GM12878 (cell line): ENCODE results near the gene PLXNB2. TPM values are rescaled to one million over a fixed set of nuclear protein-coding genes. Genes with fewer than 3 reads are reported as not detected.
A peak's percentile ranks its signal among the peaks of the same experiment; 100 is the strongest.

ENCODE experiments used
- BCL11A ChIP-seq: IDR thresholded peaks from 2 replicates; pipeline ENCODE4 v1.6.1; 2011; ENCODE audit warnings: low read depth, low read length
- CEBPB ChIP-seq, 2 experiments: fragments of 150-350 bp in 1 of 2; IDR thresholded peaks; 2 replicates each; pipeline ENCODE4 v1.6.1; 2012 to 2014; ENCODE audit warnings: low read depth in 2 of 2, low read length in 2 of 2, borderline replicate concordance in 1 of 2, inconsistent platforms in 1 of 2
- CHD1 ChIP-seq: IDR thresholded peaks from 2 replicates; pipeline ENCODE4 v1.6.1; 2012; ENCODE audit warnings: low read depth, low read length, improper control_type of control experiment
- EED ChIP-seq: sonication (generic); IDR thresholded peaks from 2 replicates; pipeline ENCODE4 v1.6.1; 2016; ENCODE audit warnings: antibody characterized with exemption, low read depth
- EGR1 ChIP-seq, 2 experiments: IDR thresholded peaks; 1 replicate in 1 of 2; 2 replicates in 1 of 2; pipeline ENCODE4 v1.6.1; 2011 to 2012; ENCODE audit warnings: low read depth in 2 of 2, low read length in 2 of 2, borderline replicate concordance in 1 of 2, mild to moderate bottlenecking in 1 of 2, moderate library complexity in 1 of 2
- EZH2 ChIP-seq: IDR thresholded peaks from 2 replicates; pipeline ENCODE4 v1.6.1; 2012; ENCODE audit warnings: low read depth, mild to moderate bottlenecking, control low read depth, inconsistent platforms, low read length, borderline replicate concordance; ENCODE audit not compliant: control insufficient read depth
- IKZF1 ChIP-seq: fragments of 450-650 bp; conservative IDR thresholded peaks from 2 replicates; pipeline ENCODE4 v1.6.1; 2017; ENCODE audit warnings: antibody characterized with exemption, mild to moderate bottlenecking
- JUNB ChIP-seq: IDR thresholded peaks from 2 replicates; pipeline ENCODE4 v1.6.1; 2016; ENCODE audit warnings: antibody characterized with exemption, mild to moderate bottlenecking
- KLF5 ChIP-seq: fragments of 450-650 bp; IDR thresholded peaks from 2 replicates; pipeline ENCODE4 v1.6.1; 2014; ENCODE audit warnings: mild to moderate bottlenecking; ENCODE audit not compliant: partially characterized antibody
- MAX ChIP-seq: IDR thresholded peaks from 2 replicates; pipeline ENCODE4 v1.6.1; 2012; ENCODE audit warnings: low read depth, low read length, improper control_type of control experiment
- NBN ChIP-seq: fragments of 450-650 bp; IDR thresholded peaks from 2 replicates; pipeline ENCODE4 v1.6.1; 2016
- POLR2AphosphoS5 ChIP-seq: IDR thresholded peaks from 2 replicates; pipeline ENCODE4 v1.6.1; 2011; ENCODE audit warnings: mild to moderate bottlenecking, low read length, inconsistent platforms
- POU2F2 ChIP-seq: IDR thresholded peaks from 3 replicates; pipeline ENCODE4 v1.6.1; 2011; ENCODE audit warnings: low read depth, mild to moderate bottlenecking, low read length, borderline replicate concordance
- SIN3A ChIP-seq: IDR thresholded peaks from 2 replicates; pipeline ENCODE4 v1.6.1; 2012; ENCODE audit warnings: low read depth, low read length, improper control_type of control experiment
- SMC3 ChIP-seq: IDR thresholded peaks from 2 replicates; pipeline ENCODE4 v1.6.1; 2011; ENCODE audit warnings: low read length, improper control_type of control experiment, borderline replicate concordance
- STAT1 ChIP-seq: fragments of 450-650 bp; conservative IDR thresholded peaks from 2 replicates; pipeline ENCODE4 v1.6.1; 2014; ENCODE audit warnings: antibody characterized with exemption, mild to moderate bottlenecking
- ZNF274 ChIP-seq: IDR thresholded peaks from one replicate; pipeline ENCODE4 v1.8.0; 2011; ENCODE audit not compliant: insufficient read length, insufficient read depth
- polyA plus RNA-seq, 11 experiments: library from polyadenylated mRNA; depleted of rRNA in 4 of 11; unstranded in 6 of 11; stranded (reverse) in 5 of 11; fragments of >200 nt; fragmentation: Nextera tagmentation in 4 of 11; fragmentation: Illumina TruSeq in 1 of 11; extraction: Ambion mirVana in 4 of 11; extraction: Trizol in 1 of 11; gene quantifications; 1 replicate in 1 of 11; 2 replicates in 10 of 11; pipeline versions ENCODE4 v1.2.1 to v1.2.3, GENCODE V29; 2011 to 2016; ENCODE audit warnings: inconsistent platforms in 2 of 11, missing spikeins in 2 of 11, low read depth in 1 of 11
- total RNA-seq, 4 experiments: library from RNA; depleted of rRNA in 3 of 4; stranded (reverse); fragments of >200 nt in 3 of 4; fragmentation: Illumina TruSeq in 1 of 4; extraction: Trizol in 1 of 4; gene quantifications; 2 replicates each; pipeline versions ENCODE4 v1.2.1 to v1.2.3, GENCODE V29; 2013 to 2021
- TF ChIP-seq, protein P1 (sequence below): fragments of 450-650 bp; IDR thresholded peaks from 2 replicates; pipeline ENCODE4 v1.6.1; 2017; ENCODE audit warnings: low read depth, mild to moderate bottlenecking, moderate library complexity
- TF ChIP-seq, protein P2 (sequence below): fragments of 450-650 bp; IDR thresholded peaks from 2 replicates; pipeline ENCODE4 v1.6.1; 2017; ENCODE audit warnings: mild to moderate bottlenecking, low read depth, inconsistent platforms; ENCODE audit not compliant: poor library complexity, severe bottlenecking
- TF ChIP-seq, protein P3 (sequence below): fragments of 450-650 bp; IDR thresholded peaks from 2 replicates; pipeline ENCODE4 v1.6.1; 2017; ENCODE audit warnings: mild to moderate bottlenecking, moderate library complexity
- TF ChIP-seq, protein P4 (sequence below): fragments of 150-350 bp; IDR thresholded peaks from 2 replicates; pipeline ENCODE4 v1.6.1; 2014; ENCODE audit warnings: mild to moderate bottlenecking, low read depth, low read length

PLXNB2 gene
- total and polyA plus RNA-seq, 10 of the 15 experiments (the other 5 are each of a cell fraction or from before 2014, with no cell fraction given) = 0.68 to 134 (median 41.9) TPM

DNA sequence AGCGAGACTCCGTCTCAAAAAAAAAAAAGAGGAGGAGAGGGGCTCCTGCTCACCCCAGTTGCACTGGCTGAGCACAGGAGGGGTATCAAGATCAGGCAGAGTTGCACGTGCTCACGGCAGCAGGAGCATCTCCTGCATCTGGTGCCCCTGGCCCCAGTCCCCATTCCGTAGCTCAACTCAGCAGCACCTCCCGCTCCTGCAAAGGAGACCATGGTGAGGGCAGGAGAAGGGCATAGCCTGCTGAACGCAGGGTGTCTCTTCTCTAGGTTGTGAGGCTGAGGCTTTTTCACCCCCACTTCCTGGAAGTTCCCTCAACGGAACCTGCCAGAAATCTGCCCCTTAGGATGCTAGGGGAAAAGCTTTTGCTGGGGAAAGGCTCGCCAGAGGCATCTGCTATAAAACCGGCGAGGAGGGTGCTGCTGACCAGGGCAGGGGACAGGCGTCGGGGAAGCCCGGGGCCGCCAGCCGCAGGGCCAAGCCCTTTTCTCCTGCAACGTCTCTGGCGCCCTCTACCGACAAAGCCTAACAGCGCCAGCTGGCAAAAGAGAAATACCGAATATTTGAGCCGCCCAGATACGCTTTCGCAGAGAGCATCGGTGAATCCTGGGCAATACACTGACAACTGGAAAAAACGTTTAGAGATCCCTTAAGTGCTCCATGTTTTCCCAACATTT is 34.7 kb upstream of the PLXNB2 start (continued):
- TF ChIP-seq, protein P1, sequence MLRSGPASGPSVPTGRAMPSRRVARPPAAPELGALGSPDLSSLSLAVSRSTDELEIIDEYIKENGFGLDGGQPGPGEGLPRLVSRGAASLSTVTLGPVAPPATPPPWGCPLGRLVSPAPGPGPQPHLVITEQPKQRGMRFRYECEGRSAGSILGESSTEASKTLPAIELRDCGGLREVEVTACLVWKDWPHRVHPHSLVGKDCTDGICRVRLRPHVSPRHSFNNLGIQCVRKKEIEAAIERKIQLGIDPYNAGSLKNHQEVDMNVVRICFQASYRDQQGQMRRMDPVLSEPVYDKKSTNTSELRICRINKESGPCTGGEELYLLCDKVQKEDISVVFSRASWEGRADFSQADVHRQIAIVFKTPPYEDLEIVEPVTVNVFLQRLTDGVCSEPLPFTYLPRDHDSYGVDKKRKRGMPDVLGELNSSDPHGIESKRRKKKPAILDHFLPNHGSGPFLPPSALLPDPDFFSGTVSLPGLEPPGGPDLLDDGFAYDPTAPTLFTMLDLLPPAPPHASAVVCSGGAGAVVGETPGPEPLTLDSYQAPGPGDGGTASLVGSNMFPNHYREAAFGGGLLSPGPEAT = 0 out of 2 replicates have a peak, but pooled peaks have one; percentile 34
- TF ChIP-seq MAX (no peak), STAT1 (no peak), KLF5 (no peak), EGR1 (IDR thresholded peaks at IDR 0.05; ENCODE audit: borderline replicate concordance in 1 of 2, low read depth in 2 of 2, low read length in 2 of 2) (no peak), CEBPB (IDR thresholded peaks at IDR 0.05; ENCODE audit: borderline replicate concordance in 1 of 2, low read depth in 2 of 2, low read length in 2 of 2) (no peak), ZNF274 (no peak), JUNB (no peak), BCL11A (no peak), POU2F2 (no peak), IKZF1 (peak; percentile 32; the same call in 1 of the 2 replicates), SMC3 (peak; percentile 86), CHD1 (no peak), EED (no peak), SIN3A (peak; percentile 59; the same call in 1 of the 2 replicates), POLR2AphosphoS5 (no peak), EZH2 (no peak), NBN (no peak; the same call in 1 of the 2 replicates)
- TF ChIP-seq, protein P2, sequence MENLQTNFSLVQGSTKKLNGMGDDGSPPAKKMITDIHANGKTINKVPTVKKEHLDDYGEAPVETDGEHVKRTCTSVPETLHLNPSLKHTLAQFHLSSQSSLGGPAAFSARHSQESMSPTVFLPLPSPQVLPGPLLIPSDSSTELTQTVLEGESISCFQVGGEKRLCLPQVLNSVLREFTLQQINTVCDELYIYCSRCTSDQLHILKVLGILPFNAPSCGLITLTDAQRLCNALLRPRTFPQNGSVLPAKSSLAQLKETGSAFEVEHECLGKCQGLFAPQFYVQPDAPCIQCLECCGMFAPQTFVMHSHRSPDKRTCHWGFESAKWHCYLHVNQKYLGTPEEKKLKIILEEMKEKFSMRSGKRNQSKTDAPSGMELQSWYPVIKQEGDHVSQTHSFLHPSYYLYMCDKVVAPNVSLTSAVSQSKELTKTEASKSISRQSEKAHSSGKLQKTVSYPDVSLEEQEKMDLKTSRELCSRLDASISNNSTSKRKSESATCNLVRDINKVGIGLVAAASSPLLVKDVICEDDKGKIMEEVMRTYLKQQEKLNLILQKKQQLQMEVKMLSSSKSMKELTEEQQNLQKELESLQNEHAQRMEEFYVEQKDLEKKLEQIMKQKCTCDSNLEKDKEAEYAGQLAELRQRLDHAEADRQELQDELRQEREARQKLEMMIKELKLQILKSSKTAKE = peak; percentile 67
- TF ChIP-seq, protein P3, sequence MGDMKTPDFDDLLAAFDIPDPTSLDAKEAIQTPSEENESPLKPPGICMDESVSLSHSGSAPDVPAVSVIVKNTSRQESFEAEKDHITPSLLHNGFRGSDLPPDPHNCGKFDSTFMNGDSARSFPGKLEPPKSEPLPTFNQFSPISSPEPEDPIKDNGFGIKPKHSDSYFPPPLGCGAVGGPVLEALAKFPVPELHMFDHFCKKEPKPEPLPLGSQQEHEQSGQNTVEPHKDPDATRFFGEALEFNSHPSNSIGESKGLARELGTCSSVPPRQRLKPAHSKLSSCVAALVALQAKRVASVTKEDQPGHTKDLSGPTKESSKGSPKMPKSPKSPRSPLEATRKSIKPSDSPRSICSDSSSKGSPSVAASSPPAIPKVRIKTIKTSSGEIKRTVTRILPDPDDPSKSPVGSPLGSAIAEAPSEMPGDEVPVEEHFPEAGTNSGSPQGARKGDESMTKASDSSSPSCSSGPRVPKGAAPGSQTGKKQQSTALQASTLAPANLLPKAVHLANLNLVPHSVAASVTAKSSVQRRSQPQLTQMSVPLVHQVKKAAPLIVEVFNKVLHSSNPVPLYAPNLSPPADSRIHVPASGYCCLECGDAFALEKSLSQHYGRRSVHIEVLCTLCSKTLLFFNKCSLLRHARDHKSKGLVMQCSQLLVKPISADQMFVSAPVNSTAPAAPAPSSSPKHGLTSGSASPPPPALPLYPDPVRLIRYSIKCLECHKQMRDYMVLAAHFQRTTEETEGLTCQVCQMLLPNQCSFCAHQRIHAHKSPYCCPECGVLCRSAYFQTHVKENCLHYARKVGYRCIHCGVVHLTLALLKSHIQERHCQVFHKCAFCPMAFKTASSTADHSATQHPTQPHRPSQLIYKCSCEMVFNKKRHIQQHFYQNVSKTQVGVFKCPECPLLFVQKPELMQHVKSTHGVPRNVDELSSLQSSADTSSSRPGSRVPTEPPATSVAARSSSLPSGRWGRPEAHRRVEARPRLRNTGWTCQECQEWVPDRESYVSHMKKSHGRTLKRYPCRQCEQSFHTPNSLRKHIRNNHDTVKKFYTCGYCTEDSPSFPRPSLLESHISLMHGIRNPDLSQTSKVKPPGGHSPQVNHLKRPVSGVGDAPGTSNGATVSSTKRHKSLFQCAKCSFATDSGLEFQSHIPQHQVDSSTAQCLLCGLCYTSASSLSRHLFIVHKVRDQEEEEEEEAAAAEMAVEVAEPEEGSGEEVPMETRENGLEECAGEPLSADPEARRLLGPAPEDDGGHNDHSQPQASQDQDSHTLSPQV = no peak; the same call in 1 of the 2 replicates
- TF ChIP-seq, protein P4, sequence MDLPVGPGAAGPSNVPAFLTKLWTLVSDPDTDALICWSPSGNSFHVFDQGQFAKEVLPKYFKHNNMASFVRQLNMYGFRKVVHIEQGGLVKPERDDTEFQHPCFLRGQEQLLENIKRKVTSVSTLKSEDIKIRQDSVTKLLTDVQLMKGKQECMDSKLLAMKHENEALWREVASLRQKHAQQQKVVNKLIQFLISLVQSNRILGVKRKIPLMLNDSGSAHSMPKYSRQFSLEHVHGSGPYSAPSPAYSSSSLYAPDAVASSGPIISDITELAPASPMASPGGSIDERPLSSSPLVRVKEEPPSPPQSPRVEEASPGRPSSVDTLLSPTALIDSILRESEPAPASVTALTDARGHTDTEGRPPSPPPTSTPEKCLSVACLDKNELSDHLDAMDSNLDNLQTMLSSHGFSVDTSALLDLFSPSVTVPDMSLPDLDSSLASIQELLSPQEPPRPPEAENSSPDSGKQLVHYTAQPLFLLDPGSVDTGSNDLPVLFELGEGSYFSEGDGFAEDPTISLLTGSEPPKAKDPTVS = no peak
